GM12878 (cell line): ENCODE data around the gene MAP1S.

ENCODE experiments used
- BCL3 ChIP-seq: IDR thresholded peaks from 2 replicates; pipeline ENCODE4 v1.6.1; 2011; ENCODE audit warnings: borderline replicate concordance, low read depth, mild to moderate bottlenecking, moderate library complexity, low read length; ENCODE audit not compliant: insufficient read depth, poor library complexity, severe bottlenecking
- CHD2 ChIP-seq: IDR thresholded peaks from 2 replicates; pipeline ENCODE4 v1.6.1; 2011; ENCODE audit warnings: low read depth, low read length, improper control_type of control experiment, borderline replicate concordance
- CTCF ChIP-seq, 3 experiments: IDR thresholded peaks in 2 of 3; conservative IDR thresholded peaks in 1 of 3; 2 replicates each; pipeline ENCODE4 v1.5.1; 2011; ENCODE audit warnings: low read depth in 3 of 3, low read length in 3 of 3, mild to moderate bottlenecking in 3 of 3, control low read depth in 2 of 3, moderate library complexity in 2 of 3, inconsistent platforms in 1 of 3, mixed read lengths in 1 of 3; ENCODE audit not compliant: control insufficient read depth in 2 of 3, insufficient read depth in 1 of 3; ENCODE audit errors: extremely low read depth in 1 of 3
- EP300 ChIP-seq, 2 experiments: fragments of 150-350 bp in 1 of 2; IDR thresholded peaks; 2 replicates each; pipeline ENCODE4 v1.6.1; 2011 to 2012; ENCODE audit warnings: low read depth in 2 of 2, low read length in 2 of 2, borderline replicate concordance in 1 of 2, improper control_type of control experiment in 1 of 2, inconsistent platforms in 1 of 2; ENCODE audit not compliant: control insufficient read depth in 1 of 2
- FOXK2 ChIP-seq: fragments of 450-650 bp; IDR thresholded peaks from 2 replicates; pipeline ENCODE4 v1.6.1; 2017; ENCODE audit warnings: mild to moderate bottlenecking, moderate library complexity
- HDAC6 ChIP-seq: fragments of 200-600 bp; sonication (generic); IDR thresholded peaks from one replicate; pipeline ENCODE4 v1.8.0; 2017; ENCODE audit warnings: antibody characterized with exemption; ENCODE audit not compliant: unreplicated experiment
- JUND ChIP-seq: IDR thresholded peaks from 2 replicates; pipeline ENCODE4 v1.6.1; 2012; ENCODE audit warnings: low read depth, mild to moderate bottlenecking, low read length, improper control_type of control experiment, moderate library complexity
- LARP7 ChIP-seq: fragments of 450-650 bp; IDR thresholded peaks from 2 replicates; pipeline ENCODE4 v1.6.1; 2017; ENCODE audit warnings: mild to moderate bottlenecking
- MYB ChIP-seq: fragments of 150-350 bp; IDR thresholded peaks from 2 replicates; pipeline ENCODE4 v1.6.1; 2014; ENCODE audit warnings: mild to moderate bottlenecking, low read depth, low read length, borderline replicate concordance
- PAX8 ChIP-seq: fragments of 450-650 bp; IDR thresholded peaks from 2 replicates; pipeline ENCODE4 v1.6.1; 2017; ENCODE audit warnings: mild to moderate bottlenecking, moderate library complexity
- PKNOX1 ChIP-seq: fragments of 450-650 bp; IDR thresholded peaks from 2 replicates; pipeline ENCODE4 v1.6.1; 2016; ENCODE audit warnings: mild to moderate bottlenecking
- POLR2A ChIP-seq: IDR thresholded peaks from 2 replicates; pipeline ENCODE4 v1.6.1; 2011; ENCODE audit warnings: low read depth, mild to moderate bottlenecking, low read length
- POLR2AphosphoS5 ChIP-seq: IDR thresholded peaks from 2 replicates; pipeline ENCODE4 v1.6.1; 2011; ENCODE audit warnings: mild to moderate bottlenecking, low read length, inconsistent platforms
- ZNF24 ChIP-seq: fragments of 450-650 bp; IDR thresholded peaks from 2 replicates; pipeline ENCODE4 v1.6.1; 2017; ENCODE audit warnings: antibody characterized with exemption, mild to moderate bottlenecking

GRCh38 chr19:17749912-17750317 lies 30.6 kb downstream of the MAP1S start:
- TF ChIP-seq BCL3 (no peak), ZNF24 (no peak), CTCF (IDR thresholded peaks at IDR 0.05 in 2 of 3, conservative IDR thresholded peaks at IDR 0.05 in 1 of 3; ENCODE audit: control insufficient read depth in 2 of 3, extremely low read depth in 1 of 3, insufficient read depth in 1 of 3, low read depth in 3 of 3, low read length in 3 of 3) (no peak), CHD2 (no peak), POLR2A (no peak), PAX8 (no peak), JUND (no peak), HDAC6 (no peak), POLR2AphosphoS5 (no peak), LARP7 (no peak), MYB (no peak), PKNOX1 (no peak), FOXK2 (no peak), EP300 (IDR thresholded peaks at IDR 0.05; ENCODE audit: borderline replicate concordance in 1 of 2, control insufficient read depth in 1 of 2, low read depth in 2 of 2, low read length in 2 of 2) (no peak)
